ENCODE results near the gene PTPRM. TPM values are rescaled to one million over a fixed set of nuclear protein-coding genes. Genes with fewer than 3 reads are reported as not detected.

Gene PTPRM
- total and polyA plus RNA-seq, 2 donors (not counting 3 experiments of a cell fraction or from before 2014, with no cell fraction given) = 37.4 to 43.7 TPM

- H3K9me3 ChIP-seq (replicated peaks; ENCODE audit: control insufficient read depth, insufficient read depth, low read length) = no peaks in the 10 kb centered on the region
- H4K20me1 ChIP-seq (replicated peaks; ENCODE audit: control insufficient read depth, extremely low read depth, insufficient read depth, low read length) = no peaks in the 10 kb centered on the region
- POLR2A ChIA-PET = no interaction called here
- dilution Hi-C loops (cut with MboI; ENCODE audit: extremely low pct_ligation_motif_present, low sequenced_read_pairs) (no loop called here), intact Hi-C loops (cut with micrococcal nuclease) (no loop called here)
- H3K36me3 ChIP-seq (ENCODE audit: control insufficient read depth in 2 of 2, extremely low read depth in 1 of 2, insufficient read depth in 2 of 2, low read length in 2 of 2) = no peaks in the 10 kb centered on the region
- H3K9ac ChIP-seq (replicated peaks; ENCODE audit: extremely low read depth, insufficient read depth, low read length) = no peak overlapping the region
- no peak overlapping the region for H3K27ac ChIP-seq (ENCODE audit: insufficient read depth, low read depth, low read length)
- no peak overlapping the region for H3K4me2 ChIP-seq (ENCODE audit: insufficient read depth, low read length)
- CTCF ChIA-PET = interaction anchor here (1.1 to 1.4 kb wide), 2 partner anchors 8 to 799 kb away, joined by 4 to 6 read pairs; partner anchors contain the start of gene PTPRM
- FAIRE-seq = no peak
- H3K27me3 ChIP-seq (ENCODE audit: control insufficient read depth in 2 of 2, insufficient read depth in 2 of 2, low read length in 2 of 2) = peaks cover 8 to 9% of the 10 kb centered on the region in 2 experiments
- H3K79me2 ChIP-seq (ENCODE audit: control insufficient read depth, insufficient read depth, low read length) = no peaks in the 10 kb centered on the region
- no peak overlapping the region for H3K4me3 ChIP-seq (replicated peaks in 1 of 3; ENCODE audit: insufficient read depth in 1 of 3, low read depth in 1 of 3, low read length in 3 of 3)
- no peaks in the 10 kb centered on the region for H3K4me1 ChIP-seq (ENCODE audit: control insufficient read depth, extremely low read depth, insufficient read depth, low read length)
- no peaks in the 10 kb centered on the region for H3K9me1 ChIP-seq (replicated peaks; ENCODE audit: control insufficient read depth, extremely low read depth, insufficient read depth, low read length)
- no peak overlapping the region for H2AFZ ChIP-seq (ENCODE audit: low read depth, low read length)
- no peak for DNase-seq (ENCODE audit: low read depth, low spot score)
- TF ChIP-seq EZH2 (IDR thresholded peaks at IDR 0.05; ENCODE audit: borderline replicate concordance, low read depth, low read length, severe bottlenecking) (no peak), MAX (IDR thresholded peaks at IDR 0.05; ENCODE audit: insufficient read depth, insufficient read length) (no peak), MYC (IDR thresholded peaks at IDR 0.05; ENCODE audit: low read depth, low read length) (no peak)
- BruUV-seq (replicated peaks) = no TSS peak
Observed at GRCh38 chr18:8366070-8366469, 799.0 kb downstream of the PTPRM start.

- Histone ChIP-seq H3K4me2 (ENCODE audit: insufficient read depth, low read length) (no peak overlapping the region), H3K4me3 (replicated peaks in 1 of 3; ENCODE audit: insufficient read depth in 1 of 3, low read depth in 1 of 3, low read length in 3 of 3) (no peak overlapping the region), H3K9me1 (replicated peaks; ENCODE audit: control insufficient read depth, extremely low read depth, insufficient read depth, low read length) (no peaks in the 10 kb centered on the region), H3K9ac (replicated peaks; ENCODE audit: extremely low read depth, insufficient read depth, low read length) (no peak overlapping the region), H3K9me3 (replicated peaks; ENCODE audit: control insufficient read depth, insufficient read depth, low read length) (no peaks in the 10 kb centered on the region), H4K20me1 (replicated peaks; ENCODE audit: control insufficient read depth, extremely low read depth, insufficient read depth, low read length) (no peaks in the 10 kb centered on the region), H2AFZ (ENCODE audit: low read depth, low read length) (no peak overlapping the region), H3K27me3 (ENCODE audit: control insufficient read depth in 2 of 2, insufficient read depth in 2 of 2, low read length in 2 of 2) (peaks cover 7 to 9% of the 10 kb centered on the region in 2 experiments), H3K79me2 (ENCODE audit: control insufficient read depth, insufficient read depth, low read length) (no peaks in the 10 kb centered on the region), H3K27ac (ENCODE audit: insufficient read depth, low read depth, low read length) (no peak overlapping the region), H3K36me3 (ENCODE audit: control insufficient read depth in 2 of 2, extremely low read depth in 1 of 2, insufficient read depth in 2 of 2, low read length in 2 of 2) (no peaks in the 10 kb centered on the region), H3K4me1 (ENCODE audit: control insufficient read depth, extremely low read depth, insufficient read depth, low read length) (no peaks in the 10 kb centered on the region)
- DNase-seq (ENCODE audit: low read depth, low spot score) (no peak), FAIRE-seq (no peak)
- ChIA-PET CTCF (no interaction called here), POLR2A (no interaction called here)
- intact Hi-C loops (cut with micrococcal nuclease) (no loop called here), dilution Hi-C loops (cut with MboI; ENCODE audit: extremely low pct_ligation_motif_present, low sequenced_read_pairs) (no loop called here)
- no TSS peak for BruUV-seq (replicated peaks)
- no peak for TF ChIP-seq MAX (IDR thresholded peaks at IDR 0.05; ENCODE audit: insufficient read depth, insufficient read length)
- no peak for TF ChIP-seq EZH2 (IDR thresholded peaks at IDR 0.05; ENCODE audit: borderline replicate concordance, low read depth, low read length, severe bottlenecking)
- no peak for TF ChIP-seq POLR2AphosphoS5 (IDR thresholded peaks at IDR 0.05; ENCODE audit: insufficient read depth, low read depth, low read length)
- no peak for TF ChIP-seq CTCF (IDR thresholded peaks at IDR 0.05; ENCODE audit: extremely low read depth in 1 of 2, insufficient read depth in 1 of 2, low read depth in 1 of 2, low read length in 2 of 2)
- TF ChIP-seq FOS (IDR thresholded peaks at IDR 0.05; ENCODE audit: borderline replicate concordance, insufficient read depth, low read length) = no peak
- TF ChIP-seq GATA2 (IDR thresholded peaks at IDR 0.05; ENCODE audit: insufficient read depth, insufficient read length, low read depth, low read length) = no peak
- no peak for TF ChIP-seq JUN (IDR thresholded peaks at IDR 0.05; ENCODE audit: borderline replicate concordance, insufficient read depth, insufficient read length, low read depth)
- no peak for TF ChIP-seq POLR2A (IDR thresholded peaks at IDR 0.05; ENCODE audit: low read depth, low read length)
Observed at GRCh38 chr18:8366656-8367055, 799.5 kb downstream of the PTPRM start.

All from endothelial cell of umbilical vein (primary cell).